ENCODE results near the gene BCAR1.

The BCAR1 gene

DNA sequence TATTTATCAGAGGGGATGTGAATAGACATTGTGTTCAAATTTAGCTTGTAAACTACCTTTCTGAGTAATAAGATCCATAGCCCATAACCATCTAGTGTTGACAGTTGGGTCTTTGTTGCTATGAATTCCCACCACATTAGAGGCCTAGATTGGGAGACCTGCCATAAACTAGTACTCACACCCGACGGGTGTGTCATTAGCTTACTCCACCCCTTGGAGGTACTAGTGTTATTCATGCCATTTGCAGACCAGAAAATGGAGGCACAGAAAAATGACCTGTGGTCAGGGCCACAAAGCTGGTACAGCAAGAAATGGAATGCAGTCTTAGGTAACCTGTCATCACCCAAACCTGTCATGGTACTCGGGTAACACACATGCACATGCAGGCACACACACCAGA lies 41.3 kb upstream of the BCAR1 start:
- no peak for DNase-seq (ENCODE audit: extremely low read depth, low read depth)
- no peak for TF ChIP-seq CTCF (IDR thresholded peaks at IDR 0.05; ENCODE audit: low read depth, low read length)

GRCh38 chr16:75289189-75289588 lies 37.8 kb upstream of the BCAR1 start:
- TF ChIP-seq CTCF (IDR thresholded peaks at IDR 0.05; ENCODE audit: low read depth, low read length) = no peak
- no peak for DNase-seq (ENCODE audit: extremely low read depth, low read depth)

DNA sequence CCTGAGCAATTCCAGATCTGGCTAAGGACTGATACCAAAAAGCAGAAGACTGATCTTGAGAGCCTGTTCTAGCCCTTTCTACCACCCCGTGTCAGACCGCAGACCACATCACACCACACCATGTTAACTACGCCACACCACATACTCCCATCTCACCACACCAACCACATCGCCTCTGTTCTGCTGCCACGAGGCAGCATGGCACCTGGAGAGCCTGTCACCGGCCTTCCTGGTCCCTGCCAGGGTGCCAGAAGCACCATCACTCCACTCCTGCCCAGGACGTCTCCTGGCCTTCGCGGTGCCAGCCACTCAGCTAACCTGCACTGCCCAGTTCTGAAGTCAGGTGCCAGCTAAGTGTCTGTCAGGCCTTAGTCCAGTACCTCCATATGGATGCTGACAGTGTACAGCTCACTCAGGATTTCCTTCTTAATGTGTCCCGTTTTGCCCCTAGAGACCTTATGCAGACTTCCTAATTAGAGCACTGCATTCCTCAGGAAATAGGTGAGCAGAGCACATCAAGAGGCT lies 37.2 kb upstream of the BCAR1 start:
- TF ChIP-seq CTCF (IDR thresholded peaks at IDR 0.05; ENCODE audit: low read depth, low read length) = no peak

DNA sequence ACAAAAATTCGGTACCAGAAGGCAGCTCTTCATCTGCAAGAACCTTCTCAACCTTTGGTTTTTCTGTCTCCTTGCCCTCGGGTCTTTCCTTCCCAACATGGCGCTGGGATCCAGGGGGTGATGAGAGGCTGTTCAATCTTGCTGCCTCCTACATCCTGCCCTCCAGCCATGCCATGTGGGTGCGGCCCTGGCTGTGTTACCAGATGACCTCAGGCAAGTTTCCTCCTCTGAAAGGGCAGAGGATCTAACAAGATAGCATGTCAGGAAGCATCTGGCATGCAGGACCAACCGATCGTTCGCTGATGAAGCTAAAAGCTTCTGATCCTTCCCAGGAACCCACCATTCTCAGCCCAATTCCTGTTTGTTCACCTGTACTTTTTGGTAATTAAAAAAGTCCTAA lies 36.8 kb upstream of the BCAR1 start:
- no peak for DNase-seq (ENCODE audit: extremely low read depth, low read depth)
- no peak for TF ChIP-seq CTCF (IDR thresholded peaks at IDR 0.05; ENCODE audit: low read depth, low read length)

More for the DNA sequence above, 37.2 kb upstream of the BCAR1 start:
- no peak for DNase-seq (ENCODE audit: extremely low read depth, low read depth)

DNA sequence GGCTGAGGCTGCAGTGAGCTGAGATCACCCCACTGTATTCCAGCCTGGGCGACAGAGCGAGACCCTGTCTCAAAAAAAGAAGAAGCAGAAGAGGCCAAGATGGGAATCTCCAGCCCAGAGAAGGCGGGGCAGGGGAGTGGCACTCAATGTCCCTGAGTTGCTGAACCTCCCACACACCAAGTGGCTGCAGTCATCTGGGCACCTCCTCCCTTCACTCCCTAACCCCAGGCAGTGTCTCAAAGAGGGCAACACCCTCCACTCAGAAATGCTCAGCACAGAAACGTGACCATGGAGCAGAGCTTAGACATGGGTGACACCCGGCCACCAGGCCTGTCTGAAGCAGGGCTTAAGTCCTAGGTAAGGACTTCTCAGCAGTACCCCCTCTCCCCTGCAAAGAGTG lies 36.3 kb upstream of the BCAR1 start:
- DNase-seq (ENCODE audit: extremely low read depth, low read depth) = no peak

DNA sequence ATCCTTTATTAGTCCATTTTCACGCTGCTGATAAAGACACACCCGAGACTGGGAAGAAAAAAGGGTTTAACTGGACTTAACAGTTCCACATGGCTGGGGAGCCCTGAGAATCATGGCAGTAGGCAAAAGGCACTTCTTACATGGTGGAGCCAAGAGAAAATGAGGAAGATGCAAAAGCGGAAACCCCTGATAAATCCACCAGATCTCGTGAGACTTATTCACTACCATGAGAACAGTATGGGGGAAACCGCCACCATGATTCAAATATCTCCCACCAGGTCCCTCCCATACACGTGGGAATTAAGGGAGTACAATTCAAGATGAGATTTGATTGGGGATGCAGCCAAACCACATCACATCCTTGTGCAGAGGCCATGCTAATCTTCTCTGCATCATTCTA lies 35.0 kb upstream of the BCAR1 start:
- no peak for TF ChIP-seq CTCF (IDR thresholded peaks at IDR 0.05; ENCODE audit: low read depth, low read length)
- no peak for DNase-seq (ENCODE audit: extremely low read depth, low read depth)

More for the DNA sequence above, 36.3 kb upstream of the BCAR1 start:
- TF ChIP-seq CTCF (IDR thresholded peaks at IDR 0.05; ENCODE audit: low read depth, low read length) = no peak

DNA sequence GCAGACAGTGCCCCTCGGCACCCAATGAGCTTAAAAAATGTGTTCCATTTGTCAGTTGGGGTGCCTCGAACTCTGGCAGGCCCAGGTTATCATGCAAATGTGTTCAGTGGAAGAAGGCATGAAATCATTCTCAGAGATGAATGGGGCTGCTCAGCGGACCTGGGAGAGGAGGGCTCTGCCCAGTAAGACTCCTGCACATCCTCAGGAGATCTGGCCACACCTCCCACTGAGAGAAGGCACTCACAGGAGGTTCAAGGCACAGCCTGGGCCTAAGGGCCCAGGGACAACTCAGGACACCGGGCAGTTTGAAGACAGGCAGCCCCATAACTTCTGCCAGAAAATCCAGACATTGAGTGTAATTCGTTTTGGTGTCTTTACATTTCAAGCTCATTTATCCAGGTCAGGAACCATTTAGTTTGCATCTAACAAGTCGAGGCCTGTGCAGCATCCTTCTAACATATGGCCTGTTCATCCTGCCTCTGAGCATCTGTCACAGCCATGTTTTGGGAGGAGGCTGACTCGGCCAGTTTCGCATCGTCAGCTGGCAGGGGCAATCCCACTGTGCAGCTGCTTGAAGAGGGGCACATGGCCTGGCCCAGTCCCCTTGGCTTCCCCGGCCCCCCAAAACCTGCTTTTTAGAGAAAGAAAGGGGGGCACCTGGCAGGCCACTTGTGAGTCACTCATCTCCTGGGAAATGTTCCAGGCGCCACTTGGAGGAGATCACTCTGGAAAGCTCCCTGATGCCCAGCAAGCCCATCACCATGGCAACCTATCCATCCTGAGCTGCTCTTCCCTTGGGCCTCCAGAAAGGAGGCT lies 31.2 kb upstream of the BCAR1 start:
- DNase-seq (ENCODE audit: extremely low read depth, low read depth) = no peak

More for the DNA sequence above, 31.2 kb upstream of the BCAR1 start:
- no peak for TF ChIP-seq CTCF (IDR thresholded peaks at IDR 0.05; ENCODE audit: low read depth, low read length)

All from AG09319 (cell line).